ENCODE measurements around the gene GPR84. TPM values are rescaled to one million over a fixed set of nuclear protein-coding genes. Genes with fewer than 3 reads are reported as not detected.

GPR84 gene
- total and polyA plus RNA-seq, 2 of the 13 experiments (the other 11 are each of a cell fraction or from before 2014, with no cell fraction given) = not detected

- in situ Hi-C loops (cut with HindIII; ENCODE audit: extremely low pct_ligation_motif_present, low pct_unique_long_range_greater_than_20kb) = loop anchor here (5.0 to 10.0 kb wide), 3 partner anchors 66 to 348 kb away; no protein-coding TSS in a partner anchor
Measured at GRCh38 chr12:54363047-54363446, 1.2 kb downstream of the GPR84 start.

More at GRCh38 chr12:54363047-54363446, 1.2 kb downstream of the GPR84 start:
- FAIRE-seq (no peak), ATAC-seq (no peak), DNase-seq (ENCODE audit: low spot score) (no peak)
- H3K9ac ChIP-seq (ENCODE audit: insufficient read depth, low read depth, low read length) = no peak overlapping the region
- H3K79me2 ChIP-seq (ENCODE audit: insufficient read depth, low read length) = no peaks in the 10 kb centered on the region
- no peak overlapping the region for H3K4me3 ChIP-seq (replicated peaks in 1 of 3; ENCODE audit: insufficient read depth in 1 of 3, low read depth in 2 of 3, low read length in 3 of 3)
- BruUV-seq (replicated peaks) = no TSS peak
- no peak overlapping the region for H2AFZ ChIP-seq (ENCODE audit: low read length)
- H4K20me1 ChIP-seq (ENCODE audit: insufficient read depth, low read length) = no peaks in the 10 kb centered on the region
- WGBS (ENCODE audit: low lambda C conversion rate) = 63% methylated on average over 7 of the region's 8 CpGs
- peaks cover 28% of the 10 kb centered on the region for H3K4me1 ChIP-seq (ENCODE audit: insufficient read depth, low read length)
- no peak overlapping the region for H3K27ac ChIP-seq (ENCODE audit: extremely low read length, insufficient read depth, low read length)
- no peak overlapping the region for H3K4me2 ChIP-seq (ENCODE audit: low read depth, low read length)
- H3K36me3 ChIP-seq (replicated peaks in 1 of 2; ENCODE audit: control insufficient read depth in 1 of 2, insufficient read depth in 2 of 2, low read length in 2 of 2) = no peaks in the 10 kb centered on the region
- TF ChIP-seq ZNF646 (CRISPR knock-in tag; IDR thresholded peaks at IDR 0.05) = no peak
- TF ChIP-seq HIC2 (CRISPR knock-in tag; IDR thresholded peaks at IDR 0.05; ENCODE audit: low read depth) = no peak
- no peak for TF ChIP-seq ZNF253 (CRISPR knock-in tag; IDR thresholded peaks at IDR 0.05; ENCODE audit: borderline replicate concordance)
- no peak for TF ChIP-seq ZSCAN25 (CRISPR knock-in tag; IDR thresholded peaks at IDR 0.05)
- TF ChIP-seq FOSL2 (CRISPR knock-in tag; IDR thresholded peaks at IDR 0.05) = no peak
- TF ChIP-seq HCFC1 (IDR thresholded peaks at IDR 0.05; ENCODE audit: low read depth, low read length) = no peak
- TF ChIP-seq PPARG (CRISPR knock-in tag; conservative IDR thresholded peaks at IDR 0.05) = no peak
- no peak for TF ChIP-seq ZNF83 (CRISPR knock-in tag; IDR thresholded peaks at IDR 0.05; ENCODE audit: borderline replicate concordance)
- H3K27me3 ChIP-seq (ENCODE audit: control insufficient read depth in 1 of 2, insufficient read depth in 2 of 2, low read length in 2 of 2) = peaks cover 1 to 9% of the 10 kb centered on the region in 2 experiments; a peak in 2 of 5 replicates
- CTCF ChIA-PET (ENCODE audit: low intra/inter-chr PET ratio, low total read pairs) = no interaction called here
- no peaks in the 10 kb centered on the region for H3K9me3 ChIP-seq (ENCODE audit: low read length)
- intact Hi-C loops (cut with micrococcal nuclease; ENCODE audit: unreplicated experiment) = loop anchor here (10.0 kb wide), 1 partner anchor 358 kb away; the partner anchor contains the start of genes HOXC8 and HOXC9
- POLR2A ChIA-PET = no interaction called here
